ENCODE measurements around the gene SH3RF3.

SH3RF3 gene

GRCh38 chr2:109476641-109477441 lies 347.8 kb downstream of the SH3RF3 start:
- no peaks in the 10 kb centered on the region for H4K20me1 ChIP-seq (ENCODE audit: insufficient read depth)
- H3K79me2 ChIP-seq (ENCODE audit: insufficient read depth, low read depth), result no peaks in the 10 kb centered on the region
- no peak overlapping the region for H3K9ac ChIP-seq
- no peak overlapping the region for H3K4me2 ChIP-seq
- H3K4me1 ChIP-seq (ENCODE audit: low read depth, poor library complexity, severe bottlenecking), result no peaks in the 10 kb centered on the region
- H3K36me3 ChIP-seq (ENCODE audit: insufficient read depth), result no peaks in the 10 kb centered on the region
- no peak overlapping the region for H3K4me3 ChIP-seq (IDR thresholded peaks at IDR 0.05; ENCODE audit: insufficient read depth, low read depth, low read length)
- no peak overlapping the region for H3K27ac ChIP-seq
- no peak overlapping the region for H2AFZ ChIP-seq (ENCODE audit: low read depth)
- TF ChIP-seq, protein P1, sequence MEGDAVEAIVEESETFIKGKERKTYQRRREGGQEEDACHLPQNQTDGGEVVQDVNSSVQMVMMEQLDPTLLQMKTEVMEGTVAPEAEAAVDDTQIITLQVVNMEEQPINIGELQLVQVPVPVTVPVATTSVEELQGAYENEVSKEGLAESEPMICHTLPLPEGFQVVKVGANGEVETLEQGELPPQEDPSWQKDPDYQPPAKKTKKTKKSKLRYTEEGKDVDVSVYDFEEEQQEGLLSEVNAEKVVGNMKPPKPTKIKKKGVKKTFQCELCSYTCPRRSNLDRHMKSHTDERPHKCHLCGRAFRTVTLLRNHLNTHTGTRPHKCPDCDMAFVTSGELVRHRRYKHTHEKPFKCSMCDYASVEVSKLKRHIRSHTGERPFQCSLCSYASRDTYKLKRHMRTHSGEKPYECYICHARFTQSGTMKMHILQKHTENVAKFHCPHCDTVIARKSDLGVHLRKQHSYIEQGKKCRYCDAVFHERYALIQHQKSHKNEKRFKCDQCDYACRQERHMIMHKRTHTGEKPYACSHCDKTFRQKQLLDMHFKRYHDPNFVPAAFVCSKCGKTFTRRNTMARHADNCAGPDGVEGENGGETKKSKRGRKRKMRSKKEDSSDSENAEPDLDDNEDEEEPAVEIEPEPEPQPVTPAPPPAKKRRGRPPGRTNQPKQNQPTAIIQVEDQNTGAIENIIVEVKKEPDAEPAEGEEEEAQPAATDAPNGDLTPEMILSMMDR (conservative IDR thresholded peaks at IDR 0.05; ENCODE audit: low read depth, low read length), result no peak
- no peaks in the 10 kb centered on the region for H3K27me3 ChIP-seq (ENCODE audit: insufficient read depth, low read depth)

DNA sequence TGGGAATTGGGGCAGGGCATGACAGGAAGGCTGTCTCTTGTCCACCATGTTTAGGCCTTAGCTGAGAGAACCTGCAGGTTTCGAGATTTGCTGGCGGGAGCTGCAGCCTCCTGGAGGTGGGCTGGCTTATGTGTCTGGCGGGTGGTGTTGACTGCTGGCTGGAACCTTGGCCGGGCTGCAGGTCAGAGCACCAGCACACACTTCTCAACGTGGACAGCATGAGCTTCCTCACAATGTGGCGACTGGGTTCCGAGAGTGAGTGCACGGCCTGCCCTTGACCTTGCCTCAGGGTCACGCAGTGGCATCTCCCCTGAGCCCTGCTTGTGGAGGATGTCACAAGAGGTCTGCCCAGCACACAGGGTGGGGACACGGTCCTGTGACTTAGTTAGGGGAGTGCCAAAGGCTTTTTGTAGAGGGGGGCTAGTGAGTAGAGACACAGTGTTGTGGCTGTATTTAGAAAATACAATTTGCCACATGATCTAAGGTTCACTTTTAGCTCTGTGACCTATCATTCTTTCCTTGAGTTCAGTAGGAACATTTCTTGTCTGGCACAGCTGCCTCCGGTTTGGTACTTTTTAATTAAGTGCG lies 350.0 kb downstream of the SH3RF3 start:
- no peaks in the 10 kb centered on the region for H3K79me2 ChIP-seq (ENCODE audit: insufficient read depth, low read depth)
- H4K20me1 ChIP-seq (ENCODE audit: insufficient read depth), result no peaks in the 10 kb centered on the region
- TF ChIP-seq, protein P1 (conservative IDR thresholded peaks at IDR 0.05; ENCODE audit: low read depth, low read length), result no peak
- no peak overlapping the region for H3K4me3 ChIP-seq (IDR thresholded peaks at IDR 0.05; ENCODE audit: insufficient read depth, low read depth, low read length)
- H3K36me3 ChIP-seq (ENCODE audit: insufficient read depth), result no peaks in the 10 kb centered on the region
- H3K27me3 ChIP-seq (ENCODE audit: insufficient read depth, low read depth), result no peaks in the 10 kb centered on the region
- H2AFZ ChIP-seq (ENCODE audit: low read depth), result no peak overlapping the region
- no peak overlapping the region for H3K9ac ChIP-seq
- no peaks in the 10 kb centered on the region for H3K4me1 ChIP-seq (ENCODE audit: low read depth, poor library complexity, severe bottlenecking)
- no peak overlapping the region for H3K4me2 ChIP-seq
- H3K27ac ChIP-seq, result no peak overlapping the region

- no peaks in the 10 kb centered on the region for H3K4me1 ChIP-seq (ENCODE audit: low read depth, poor library complexity, severe bottlenecking)
- H2AFZ ChIP-seq (ENCODE audit: low read depth), result no peak overlapping the region
- no peak overlapping the region for H3K9ac ChIP-seq
- TF ChIP-seq, protein P1 (conservative IDR thresholded peaks at IDR 0.05; ENCODE audit: low read depth, low read length), result no peak
- H3K4me2 ChIP-seq, result no peak overlapping the region
- no peaks in the 10 kb centered on the region for H4K20me1 ChIP-seq (ENCODE audit: insufficient read depth)
- no peak overlapping the region for H3K4me3 ChIP-seq (IDR thresholded peaks at IDR 0.05; ENCODE audit: insufficient read depth, low read depth, low read length)
- no peaks in the 10 kb centered on the region for H3K27me3 ChIP-seq (ENCODE audit: insufficient read depth, low read depth)
- H3K79me2 ChIP-seq (ENCODE audit: insufficient read depth, low read depth), result no peaks in the 10 kb centered on the region
- H3K27ac ChIP-seq, result no peak overlapping the region
- H3K36me3 ChIP-seq (ENCODE audit: insufficient read depth), result no peaks in the 10 kb centered on the region
Measured at GRCh38 chr2:109479804-109480203, 350.8 kb downstream of the SH3RF3 start.

- H3K36me3 ChIP-seq (ENCODE audit: insufficient read depth), result no peaks in the 10 kb centered on the region
- H3K4me3 ChIP-seq (IDR thresholded peaks at IDR 0.05; ENCODE audit: insufficient read depth, low read depth, low read length), result no peak overlapping the region
- no peaks in the 10 kb centered on the region for H3K79me2 ChIP-seq (ENCODE audit: insufficient read depth, low read depth)
- H4K20me1 ChIP-seq (ENCODE audit: insufficient read depth), result no peaks in the 10 kb centered on the region
- no peak overlapping the region for H3K27ac ChIP-seq
- H2AFZ ChIP-seq (ENCODE audit: low read depth), result no peak overlapping the region
- no peaks in the 10 kb centered on the region for H3K27me3 ChIP-seq (ENCODE audit: insufficient read depth, low read depth)
- H3K4me1 ChIP-seq (ENCODE audit: low read depth, poor library complexity, severe bottlenecking), result no peaks in the 10 kb centered on the region
- no peak overlapping the region for H3K4me2 ChIP-seq
- TF ChIP-seq, protein P1 (conservative IDR thresholded peaks at IDR 0.05; ENCODE audit: low read depth, low read length), result no peak
- no peak overlapping the region for H3K9ac ChIP-seq
Measured at GRCh38 chr2:109480486-109481195, 351.6 kb downstream of the SH3RF3 start.

All from KMS-11 (cell line).